GM20431 (cell line): ENCODE results near the gene PRKAG2.

Experiments
- in situ Hi-C: fragments of 300-500 bp; cut with MseI, MboI; formaldehyde crosslinking; loops from one replicate; pipeline ENCODE4 v1.15.0; 2020; ENCODE audit warnings: low sequenced_read_pairs; ENCODE audit not compliant: unreplicated experiment

PRKAG2 gene

GRCh38 chr7:151780631-151781030 lies 96.3 kb downstream of the PRKAG2 start:
- in situ Hi-C loops, result no loop called here

- in situ Hi-C loops, result no loop called here
Observed at GRCh38 chr7:151779678-151780077, 97.2 kb downstream of the PRKAG2 start.

GRCh38 chr7:151779255-151779654 lies 97.7 kb downstream of the PRKAG2 start:
- in situ Hi-C loops, result no loop called here

- in situ Hi-C loops, result no loop called here
Observed at GRCh38 chr7:151777908-151778670, 98.8 kb downstream of the PRKAG2 start.

- in situ Hi-C loops, result no loop called here
Observed at GRCh38 chr7:151777495-151777880, 99.4 kb downstream of the PRKAG2 start.

GRCh38 chr7:151776876-151777494 lies 99.9 kb downstream of the PRKAG2 start:
- in situ Hi-C loops, result no loop called here

GRCh38 chr7:151776446-151776845 lies 100.5 kb downstream of the PRKAG2 start:
- in situ Hi-C loops, result no loop called here

GRCh38 chr7:151775547-151776443 lies 101.1 kb downstream of the PRKAG2 start:
- in situ Hi-C loops, result no loop called here

GRCh38 chr7:151774951-151775350 lies 102.0 kb downstream of the PRKAG2 start:
- in situ Hi-C loops, result loop anchor here (25.0 kb wide), 1 partner anchor 413 kb away; no protein-coding TSS in a partner anchor

- in situ Hi-C loops, result loop anchor here (25.0 kb wide), 1 partner anchor 411 kb away; no protein-coding TSS in a partner anchor
Observed at GRCh38 chr7:151773797-151774196, 103.1 kb downstream of the PRKAG2 start.

- in situ Hi-C loops, result loop anchor here (25.0 kb wide), 1 partner anchor 408 kb away; no protein-coding TSS in a partner anchor
Observed at GRCh38 chr7:151770232-151770631, 106.7 kb downstream of the PRKAG2 start.

GRCh38 chr7:151769188-151769821 lies 107.6 kb downstream of the PRKAG2 start:
- in situ Hi-C loops, result loop anchor here (25.0 kb wide), 1 partner anchor 407 kb away; no protein-coding TSS in a partner anchor

GRCh38 chr7:151768805-151769187 lies 108.1 kb downstream of the PRKAG2 start:
- in situ Hi-C loops, result loop anchor here (25.0 kb wide), 1 partner anchor 406 kb away; no protein-coding TSS in a partner anchor

- in situ Hi-C loops, result loop anchor here (25.0 kb wide), 1 partner anchor 405 kb away; no protein-coding TSS in a partner anchor
Observed at GRCh38 chr7:151767557-151767956, 109.4 kb downstream of the PRKAG2 start.

GRCh38 chr7:151764056-151764920 lies 112.6 kb downstream of the PRKAG2 start:
- in situ Hi-C loops, result loop anchor here (25.0 kb wide), 1 partner anchor 402 kb away; no protein-coding TSS in a partner anchor

- in situ Hi-C loops, result loop anchor here (25.0 kb wide), 1 partner anchor 401 kb away; no protein-coding TSS in a partner anchor
Observed at GRCh38 chr7:151763420-151763984, 113.4 kb downstream of the PRKAG2 start.

GRCh38 chr7:151762583-151763245 lies 114.2 kb downstream of the PRKAG2 start:
- in situ Hi-C loops, result loop anchor here (25.0 kb wide), 1 partner anchor 400 kb away; no protein-coding TSS in a partner anchor

GRCh38 chr7:151761957-151762356 lies 115.0 kb downstream of the PRKAG2 start:
- in situ Hi-C loops, result loop anchor here (25.0 kb wide), 1 partner anchor 400 kb away; no protein-coding TSS in a partner anchor
